H9 (cell line): ENCODE measurements around the gene MME. TPM values are rescaled to one million over a fixed set of nuclear protein-coding genes. Genes with fewer than 3 reads are reported as not detected.

ENCODE experiments used
- DNase-seq: peaks from one replicate; pipeline ENCODE4 v3.0.0-alpha.2; 2017
- H2AFZ ChIP-seq: one replicate; pipeline ENCODE4 v1.6.1; 2013; ENCODE audit warnings: mild to moderate bottlenecking, low read length, control low read depth, moderate library complexity
- H2AK5ac ChIP-seq: 2 replicates; pipeline ENCODE4 v1.6.1; 2013; ENCODE audit warnings: low read length, control low read depth, mixed read lengths; ENCODE audit not compliant: insufficient read length
- H2BK120ac ChIP-seq: one replicate; pipeline ENCODE4 v1.6.1; 2013; ENCODE audit warnings: low read depth, mild to moderate bottlenecking, low read length, control low read depth, inconsistent platforms; ENCODE audit not compliant: poor library complexity, severe bottlenecking
- H2BK12ac ChIP-seq: 2 replicates; pipeline ENCODE4 v1.6.1; 2013; ENCODE audit warnings: low read length, control low read depth, mixed read lengths, low read depth; ENCODE audit not compliant: insufficient read length
- H2BK15ac ChIP-seq: 2 replicates; pipeline ENCODE4 v1.6.1; 2013; ENCODE audit warnings: low read depth, low read length, control low read depth
- H2BK20ac ChIP-seq: one replicate; pipeline ENCODE4 v1.6.1; 2013; ENCODE audit warnings: low read depth, mild to moderate bottlenecking, low read length, control low read depth, inconsistent platforms; ENCODE audit not compliant: poor library complexity, severe bottlenecking
- H2BK5ac ChIP-seq: 2 replicates; pipeline ENCODE4 v1.6.1; 2013; ENCODE audit warnings: low read length, control low read depth, mixed read lengths; ENCODE audit not compliant: insufficient read length
- H3K14ac ChIP-seq: 2 replicates; pipeline ENCODE4 v1.6.1; 2013; ENCODE audit warnings: low read length, control low read depth; ENCODE audit not compliant: insufficient read depth
- H3K18ac ChIP-seq: 2 replicates; pipeline ENCODE4 v1.6.1; 2013; ENCODE audit warnings: low read depth, mild to moderate bottlenecking, mixed read lengths, low read length, control low read depth; ENCODE audit not compliant: insufficient read length
- H3K23ac ChIP-seq: 2 replicates; pipeline ENCODE4 v1.6.1; 2013; ENCODE audit warnings: low read length, control low read depth, mixed read lengths, low read depth; ENCODE audit not compliant: insufficient read length
- H3K23me2 ChIP-seq: 2 replicates; pipeline ENCODE4 v1.6.1; 2013; ENCODE audit warnings: low read depth, mild to moderate bottlenecking, mixed read lengths, low read length, control low read depth; ENCODE audit not compliant: insufficient read length, poor library complexity, severe bottlenecking
- H3K27ac ChIP-seq: 2 replicates; pipeline ENCODE4 v1.5.1; 2013; ENCODE audit warnings: low read length, control low read depth, mixed read lengths, low read depth; ENCODE audit not compliant: insufficient read length
- H3K27me3 ChIP-seq: 2 replicates; pipeline ENCODE4 v1.6.1; 2013; ENCODE audit warnings: low read length, control low read depth, inconsistent platforms; ENCODE audit not compliant: insufficient read depth
- H3K4ac ChIP-seq: 2 replicates; pipeline ENCODE4 v1.6.1; 2013; ENCODE audit warnings: low read depth, mild to moderate bottlenecking, control low read depth, inconsistent platforms, low read length, moderate library complexity
- H3K4me1 ChIP-seq: 2 replicates; pipeline ENCODE4 v1.6.1; 2013; ENCODE audit warnings: low read length, control low read depth, inconsistent platforms; ENCODE audit not compliant: insufficient read depth
- H3K4me2 ChIP-seq: 2 replicates; pipeline ENCODE4 v1.6.1; 2013; ENCODE audit warnings: low read length, control low read depth, mixed read lengths; ENCODE audit not compliant: insufficient read length, insufficient read depth
- H3K56ac ChIP-seq: 2 replicates; pipeline ENCODE4 v1.6.1; 2013; ENCODE audit warnings: low read depth, mild to moderate bottlenecking, mixed read lengths, low read length, control low read depth; ENCODE audit not compliant: insufficient read length
- H3K79me1 ChIP-seq: 2 replicates; pipeline ENCODE4 v1.6.1; 2013; ENCODE audit warnings: low read depth, mild to moderate bottlenecking, moderate library complexity, low read length, control low read depth, inconsistent platforms; ENCODE audit not compliant: insufficient read depth, poor library complexity, severe bottlenecking
- H3K79me2 ChIP-seq: 2 replicates; pipeline ENCODE4 v1.6.1; 2013; ENCODE audit warnings: low read length, control low read depth, inconsistent platforms; ENCODE audit not compliant: insufficient read depth
- H3K9ac ChIP-seq: 2 replicates; pipeline ENCODE4 v1.6.1; 2013; ENCODE audit warnings: low read length, control low read depth, mixed read lengths; ENCODE audit not compliant: insufficient read length; ENCODE audit errors: extremely low read depth
- H3K9me3 ChIP-seq: one replicate; pipeline ENCODE4 v1.6.1; 2013; ENCODE audit warnings: low read depth, low read length, inconsistent platforms; ENCODE audit not compliant: control insufficient read depth
- H3T11ph ChIP-seq: one replicate; pipeline ENCODE4 v1.6.1; 2013; ENCODE audit warnings: mild to moderate bottlenecking, low read length, control low read depth, inconsistent platforms
- H4K20me1 ChIP-seq: one replicate; pipeline ENCODE4 v1.6.1; 2013; ENCODE audit not compliant: control insufficient read depth, insufficient read length, insufficient read depth
- H4K5ac ChIP-seq: 2 replicates; pipeline ENCODE4 v1.6.1; 2013; ENCODE audit warnings: low read depth, mild to moderate bottlenecking, mixed read lengths, low read length, control low read depth; ENCODE audit not compliant: insufficient read length
- H4K8ac ChIP-seq: replicated peaks from 2 replicates; pipeline ENCODE4 v1.6.1; 2013; ENCODE audit warnings: low read length, control low read depth, mixed read lengths, low read depth; ENCODE audit not compliant: insufficient read length
- H4K91ac ChIP-seq: 2 replicates; pipeline ENCODE4 v1.6.1; 2013; ENCODE audit warnings: low read depth, mild to moderate bottlenecking, moderate library complexity, mixed read lengths, low read length, control low read depth; ENCODE audit not compliant: insufficient read length
- H3K27ac Mint-ChIP-seq, 3 experiments: 2 replicates in 2 of 3; 3 replicates in 1 of 3; pipeline ENCODE4 v1.8.0; 2020 to 2021; ENCODE audit warnings: mixed read lengths in 3 of 3, mild to moderate bottlenecking in 1 of 3, moderate library complexity in 1 of 3
- H3K27me3 Mint-ChIP-seq: 2 replicates; pipeline ENCODE4 v1.8.0; 2021; ENCODE audit warnings: low read depth, mild to moderate bottlenecking, moderate library complexity, mixed read lengths
- H3K36me3 Mint-ChIP-seq, 3 experiments: 2 replicates in 2 of 3; 3 replicates in 1 of 3; pipeline ENCODE4 v1.8.0; 2020 to 2021; ENCODE audit warnings: low read depth in 3 of 3, mixed read lengths in 3 of 3; ENCODE audit not compliant: insufficient read depth in 1 of 3
- H3K4me1 Mint-ChIP-seq, 2 experiments: 2 replicates each; pipeline ENCODE4 v1.8.0; 2020; ENCODE audit warnings: mixed read lengths in 2 of 2
- H3K4me3 Mint-ChIP-seq, 2 experiments: 2 replicates in 1 of 2; 3 replicates in 1 of 2; pipeline ENCODE4 v1.8.0; 2020 to 2021; ENCODE audit warnings: mild to moderate bottlenecking in 2 of 2, mixed read lengths in 2 of 2, moderate library complexity in 1 of 2
- H3K9me3 Mint-ChIP-seq, 2 experiments: 2 replicates in 1 of 2; 3 replicates in 1 of 2; pipeline ENCODE4 v1.8.0; 2020; ENCODE audit warnings: mild to moderate bottlenecking in 2 of 2, mixed read lengths in 2 of 2, moderate library complexity in 1 of 2
- CTCF ChIP-seq: fragments of 200-600 bp; sonication (generic); conservative IDR thresholded peaks from 3 replicates; pipeline ENCODE4 v1.8.0; 2021; ENCODE audit warnings: antibody characterized with exemption, mild to moderate bottlenecking
- total RNA-seq: library from RNA; stranded (reverse); gene quantifications from 2 replicates; pipeline ENCODE4 v1.2.1, GENCODE V29; 2021

Gene MME
- total RNA-seq, 1 experiment from 2014 or later = 16.4 TPM

- no peaks in the 10 kb centered on the region for H3K4me1 ChIP-seq
- H4K91ac ChIP-seq = no peak overlapping the region
- H3K4me1 Mint-ChIP-seq = no peaks in the 10 kb centered on the region
- no peaks in the 10 kb centered on the region for H3K9me3 ChIP-seq
- H3K14ac ChIP-seq = no peak overlapping the region
- no peaks in the 10 kb centered on the region for H4K20me1 ChIP-seq
- no peak overlapping the region for H4K5ac ChIP-seq
- no peak overlapping the region for H3K23ac ChIP-seq
- H3T11ph ChIP-seq = no peak overlapping the region
- TF ChIP-seq CTCF = no peak
- no peaks in the 10 kb centered on the region for H3K23me2 ChIP-seq
- no peak overlapping the region for H3K4ac ChIP-seq
- no peak overlapping the region for H3K27ac Mint-ChIP-seq
- H3K4me2 ChIP-seq = no peak overlapping the region
- no peak overlapping the region for H2BK5ac ChIP-seq
- no peak overlapping the region for H2BK12ac ChIP-seq
- no peak overlapping the region for H3K4me3 Mint-ChIP-seq
- no peak for DNase-seq
- no peak overlapping the region for H2BK15ac ChIP-seq
- no peak overlapping the region for H4K8ac ChIP-seq
- no peaks in the 10 kb centered on the region for H3K27me3 Mint-ChIP-seq
- H3K18ac ChIP-seq = no peak overlapping the region
- H3K36me3 Mint-ChIP-seq = no peaks in the 10 kb centered on the region
- no peak overlapping the region for H3K27ac ChIP-seq
- no peak overlapping the region for H3K9ac ChIP-seq
- H2BK120ac ChIP-seq = no peak overlapping the region
- no peaks in the 10 kb centered on the region for H3K79me1 ChIP-seq
- H3K9me3 Mint-ChIP-seq = no peaks in the 10 kb centered on the region
- H2AFZ ChIP-seq = no peak overlapping the region
- no peak overlapping the region for H3K56ac ChIP-seq
- no peaks in the 10 kb centered on the region for H3K79me2 ChIP-seq
- no peak overlapping the region for H2AK5ac ChIP-seq
- no peaks in the 10 kb centered on the region for H3K27me3 ChIP-seq
- H2BK20ac ChIP-seq = no peak overlapping the region
Measured at GRCh38 chr3:155135003-155135402, 54.9 kb downstream of the MME start.
